SK-N-MC (cell line): Measurements from ENCODE around the gene KRTCAP3.

Source experiments
- EZH2 ChIP-seq: fragments of 200-600 bp; sonication (generic); IDR thresholded peaks from one replicate; pipeline ENCODE4 v1.6.1; 2017; ENCODE audit warnings: antibody characterized with exemption
- POLR2AphosphoS5 ChIP-seq: IDR thresholded peaks from 2 replicates; pipeline ENCODE4 v1.6.1; 2012; ENCODE audit warnings: mild to moderate bottlenecking, low read depth, low read length, borderline replicate concordance

GRCh38 chr2:27445615-27446014 lies 3.4 kb downstream of the KRTCAP3 start:
- TF ChIP-seq POLR2AphosphoS5, result no peak
- TF ChIP-seq EZH2, result no peak
